Ovary (tissue), 9 donors: ENCODE measurements around the gene IL6R. TPM values are rescaled to one million over a fixed set of nuclear protein-coding genes. Genes with fewer than 3 reads are reported as not detected.

ENCODE experiments used
- DNase-seq, 5 donors: peaks; one replicate each; pipeline ENCODE4 v3.0.0-alpha.2; 2019 to 2020
- H3K27ac ChIP-seq, 2 donors: fragments of 200-600 bp; one replicate each; pipeline versions ENCODE4 v1.5.1 to v1.8.0; 2019 to 2022
- H3K27me3 ChIP-seq: fragments of 200-600 bp; one replicate; pipeline ENCODE4 v1.8.0; 2022
- H3K36me3 ChIP-seq: fragments of 200-600 bp; sonication (generic); one replicate; pipeline ENCODE4 v1.5.1; 2019
- H3K4me1 ChIP-seq: one replicate; pipeline ENCODE4 v1.8.1; 2013; ENCODE audit warnings: mild to moderate bottlenecking, moderate library complexity; ENCODE audit not compliant: insufficient read depth
- H3K4me3 ChIP-seq: fragments of 200-600 bp; sonication (generic); one replicate; pipeline ENCODE4 v1.5.1; 2017
- H3K9me3 ChIP-seq, 2 donors: fragments of 200-600 bp in 1 of 2; sonication (generic) in 1 of 2; one replicate each; pipeline versions ENCODE4 v1.5.1 to v1.8.1; 2013 to 2019; ENCODE audit warnings: mild to moderate bottlenecking in 1 of 2, moderate library complexity in 1 of 2
- EP300 ChIP-seq: sonication (generic); formaldehyde crosslinking; IDR thresholded peaks from one replicate; pipeline ENCODE4 v1.6.1; 2017; ENCODE audit warnings: antibody characterized with exemption
- POLR2A ChIP-seq: fragments of 450-650 bp; IDR thresholded peaks from one replicate; pipeline ENCODE4 v1.6.1; 2017; ENCODE audit warnings: antibody characterized with exemption, mild to moderate bottlenecking, moderate library complexity
- WGBS, 3 donors: extraction: QIAGEN DNeasy Blood & Tissue Kit in 1 of 3; methylation state at CpG; one replicate each; pipeline versions ENCODE4 v1.1.5 to v1.1.7; 2013 to 2017; 5-methylcytosine and 5-hydroxymethylcytosine counted together
- intact Hi-C, 4 donors: fragments of 100-400 bp; cut with DNase I; formaldehyde crosslinking; loops; one replicate each; pipeline versions ENCODE4 v1.11.0 to v1.15.1; 2022 to 2023
- polyA plus RNA-seq, 2 donors: library from polyadenylated mRNA; stranded (reverse); fragments of 200-250 nt in 1 of 2; fragments of 350-450 nt in 1 of 2; fragmentation: Illumina TruSeq in 1 of 2; extraction: RNeasy Lipid Tissue Mini Kit (QIAGEN cat#74804) in 1 of 2; gene quantifications; one replicate each; pipeline ENCODE4 v1.2.3, GENCODE V29; 2013 to 2014
- total RNA-seq, 7 donors: library from RNA; depleted of rRNA in 2 of 7; stranded (reverse); fragments of >200 nt in 2 of 7; fragmentation: NEBNext Ultra II Directional in 3 of 7; extraction: Animal tissue kit (Norgen Biotek cat#: 25700) in 3 of 7; gene quantifications; one replicate each; pipeline versions ENCODE4 v1.1.0 to v1.2.4, GENCODE V29; 2016 to 2023
- TF ChIP-seq, protein P1 (sequence below), 3 donors: fragments of 450-650 bp in 2 of 3; fragments of 200-600 bp in 1 of 3; IDR thresholded peaks; one replicate each; pipeline versions ENCODE4 v1.5.1 to v1.8.0; 2016 to 2022; ENCODE audit warnings: antibody characterized with exemption in 3 of 3, mild to moderate bottlenecking in 1 of 3
- donor health status: DM: no; HTN: no; CAD: no; lungs with moderate emphysema.
- donor health status: DM: no; HTN: no; CAD: no.
- donor health status: Bipolar disorder and iron deficiency.
- donor health status: DM: yes; HTN: yes; CAD: no.
- donor health status: DM: no; HTN: no; CAD: no.
- donor health status: DM: yes; HTN: yes; CAD: no.

Gene IL6R
- total and polyA plus RNA-seq, 9 donors: 6.5 to 37.0 (median 12.2) TPM

DNA sequence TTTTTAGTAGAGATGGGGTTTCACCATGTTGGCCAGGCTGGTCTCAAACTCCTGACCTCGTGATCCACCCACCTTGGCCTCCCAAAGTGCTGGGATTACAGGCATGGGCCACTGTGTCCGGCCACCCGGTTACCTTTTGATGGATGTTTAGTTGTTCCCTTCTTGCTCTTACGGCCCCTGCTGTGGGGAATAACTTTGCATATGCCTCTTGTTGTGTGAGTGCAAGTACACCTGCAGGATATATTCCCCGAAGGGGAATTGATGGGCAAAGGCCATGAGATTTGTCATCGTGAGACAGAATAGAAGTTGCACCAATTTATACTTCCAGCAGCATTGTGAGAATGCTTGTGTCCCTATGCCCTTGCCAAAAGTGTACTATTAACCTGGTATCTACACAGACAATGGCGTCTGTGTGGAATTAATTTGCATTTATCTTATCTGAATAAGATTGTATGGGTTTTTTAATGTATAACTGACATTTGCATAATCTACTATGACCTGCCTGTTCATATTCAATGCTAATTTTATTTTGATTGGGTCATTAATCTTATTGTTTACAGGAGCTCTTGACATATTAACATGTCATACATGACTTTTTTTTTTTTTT lies 8.1 kb downstream of the IL6R start:
- peak in 1 of 5 donors; percentile 3 for DNase-seq
- no peak overlapping the region for H3K27ac ChIP-seq
- no peaks in the 10 kb centered on the region for H3K36me3 ChIP-seq
- no peak overlapping the region for H3K4me3 ChIP-seq
- TF ChIP-seq, protein P1, sequence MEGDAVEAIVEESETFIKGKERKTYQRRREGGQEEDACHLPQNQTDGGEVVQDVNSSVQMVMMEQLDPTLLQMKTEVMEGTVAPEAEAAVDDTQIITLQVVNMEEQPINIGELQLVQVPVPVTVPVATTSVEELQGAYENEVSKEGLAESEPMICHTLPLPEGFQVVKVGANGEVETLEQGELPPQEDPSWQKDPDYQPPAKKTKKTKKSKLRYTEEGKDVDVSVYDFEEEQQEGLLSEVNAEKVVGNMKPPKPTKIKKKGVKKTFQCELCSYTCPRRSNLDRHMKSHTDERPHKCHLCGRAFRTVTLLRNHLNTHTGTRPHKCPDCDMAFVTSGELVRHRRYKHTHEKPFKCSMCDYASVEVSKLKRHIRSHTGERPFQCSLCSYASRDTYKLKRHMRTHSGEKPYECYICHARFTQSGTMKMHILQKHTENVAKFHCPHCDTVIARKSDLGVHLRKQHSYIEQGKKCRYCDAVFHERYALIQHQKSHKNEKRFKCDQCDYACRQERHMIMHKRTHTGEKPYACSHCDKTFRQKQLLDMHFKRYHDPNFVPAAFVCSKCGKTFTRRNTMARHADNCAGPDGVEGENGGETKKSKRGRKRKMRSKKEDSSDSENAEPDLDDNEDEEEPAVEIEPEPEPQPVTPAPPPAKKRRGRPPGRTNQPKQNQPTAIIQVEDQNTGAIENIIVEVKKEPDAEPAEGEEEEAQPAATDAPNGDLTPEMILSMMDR (IDR thresholded peaks at IDR 0.05): no peak
- H3K4me1 ChIP-seq: peaks cover 4% of the 10 kb centered on the region
- H3K9me3 ChIP-seq: no peaks in the 10 kb centered on the region
- intact Hi-C loops: no loop called here
- H3K27me3 ChIP-seq: no peaks in the 10 kb centered on the region
- 89 to 92% (median 90%) methylated on average over 7 of the region's 7 CpGs for WGBS, 3 donors

DNA sequence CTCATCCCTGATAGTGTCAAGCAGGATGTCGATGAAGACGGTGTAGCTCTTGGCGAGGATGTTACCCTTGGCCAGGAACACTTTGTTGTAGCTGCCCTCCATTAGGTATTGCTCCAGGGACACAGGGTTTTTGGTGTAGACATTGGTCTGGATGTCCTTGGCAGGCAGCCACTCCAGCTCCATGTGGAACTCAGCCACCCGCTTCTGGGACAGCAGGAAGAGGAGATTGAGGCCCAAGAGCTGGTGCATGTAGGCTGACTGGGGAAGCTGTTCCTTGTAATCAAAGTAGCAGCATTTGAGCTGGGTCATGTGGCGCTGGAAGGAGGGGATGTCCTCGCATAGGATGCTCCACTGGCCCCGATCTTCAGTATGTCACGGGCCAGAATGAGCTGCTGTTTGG lies 9.5 kb downstream of the IL6R start:
- no peak overlapping the region for H3K27ac ChIP-seq
- peak in 3 of 5 donors; percentile 30 to 51 (median 35) for DNase-seq
- no peaks in the 10 kb centered on the region for H3K36me3 ChIP-seq
- no peak overlapping the region for H3K4me3 ChIP-seq
- H3K27me3 ChIP-seq: no peaks in the 10 kb centered on the region
- no peaks in the 10 kb centered on the region for H3K9me3 ChIP-seq
- intact Hi-C loops: no loop called here
- WGBS, 3 donors: 85 to 95% (median 94%) methylated on average over 8 of the region's 8 CpGs
- H3K4me1 ChIP-seq: peaks cover 14% of the 10 kb centered on the region
- TF ChIP-seq POLR2A (no peak), EP300 (no peak)
- TF ChIP-seq, protein P1 (IDR thresholded peaks at IDR 0.05): no peak

DNA sequence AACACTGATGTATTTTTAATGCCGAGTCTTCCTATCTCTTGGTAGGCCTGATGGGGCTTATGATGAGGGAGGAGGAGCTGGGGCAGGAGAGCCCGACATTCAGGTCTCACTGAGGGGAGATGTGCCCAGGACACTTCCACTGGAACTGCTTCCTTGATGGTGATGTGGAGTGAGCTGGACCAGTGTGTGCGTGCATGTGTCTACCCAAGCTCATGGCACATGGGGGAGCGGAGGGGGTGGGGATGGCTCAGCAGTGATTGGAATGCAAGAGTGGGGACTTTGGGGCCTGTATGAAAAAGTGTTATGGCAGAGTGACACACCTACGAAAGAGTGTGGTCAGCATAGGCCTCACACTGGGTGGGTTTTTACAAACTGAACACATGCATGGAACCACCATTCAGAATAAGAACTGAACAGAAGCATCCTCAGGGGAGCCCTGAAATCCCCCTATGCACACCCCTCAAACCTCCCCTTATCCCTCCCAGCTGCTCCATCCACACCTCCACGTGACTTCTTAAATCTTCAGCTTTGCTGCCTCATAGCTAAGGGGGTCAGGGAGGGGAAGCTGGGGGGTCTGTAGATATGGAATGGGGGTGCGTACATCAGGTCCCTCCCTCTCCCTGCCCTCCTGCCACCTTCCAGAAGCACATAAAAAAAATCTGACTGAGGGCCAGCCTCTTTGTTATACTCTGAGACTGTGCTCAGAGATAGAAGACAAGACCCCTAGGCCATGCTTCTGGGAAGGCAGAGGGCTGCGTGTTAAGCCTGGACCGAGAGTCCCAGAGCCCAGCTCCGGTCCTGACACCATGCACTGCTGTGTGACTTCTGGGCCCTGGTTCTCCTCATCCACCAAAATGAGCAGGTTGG lies 11.6 kb downstream of the IL6R start:
- intact Hi-C loops: no loop called here
- Histone ChIP-seq H3K27ac (no peak overlapping the region), H3K27me3 (no peaks in the 10 kb centered on the region), H3K36me3 (no peaks in the 10 kb centered on the region), H3K4me1 (peaks cover 28% of the 10 kb centered on the region), H3K4me3 (no peak overlapping the region), H3K9me3 (no peaks in the 10 kb centered on the region)
- peak in 1 of 5 donors; percentile 15 for DNase-seq
- 92 to 95% (median 93%) methylated on average over 10 of the region's 10 CpGs for WGBS, 3 donors
- TF ChIP-seq EP300 (no peak), POLR2A (no peak)
- TF ChIP-seq, protein P1 (IDR thresholded peaks at IDR 0.05): no peak

DNA sequence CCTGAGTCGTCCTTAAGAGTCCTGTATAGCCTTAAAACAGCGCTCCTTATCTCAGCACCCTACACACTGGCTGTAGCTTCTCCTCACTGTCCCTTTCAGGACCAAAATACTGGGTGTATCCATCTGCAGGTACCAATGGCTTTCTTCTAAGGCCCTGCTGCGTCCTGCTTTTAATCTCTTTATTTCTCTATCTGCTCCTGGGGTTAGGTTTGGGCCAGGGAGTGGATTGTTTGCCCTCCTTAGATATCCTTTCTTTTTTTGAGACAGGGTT lies 12.1 kb downstream of the IL6R start:
- H3K4me1 ChIP-seq: peaks cover 28% of the 10 kb centered on the region
- 93 to 95% (median 94%) methylated on average over 3 of the region's 3 CpGs for WGBS, 3 donors
- H3K27ac ChIP-seq: no peak overlapping the region
- DNase-seq: no peak
- no peaks in the 10 kb centered on the region for H3K27me3 ChIP-seq
- TF ChIP-seq POLR2A: no peak
- no peaks in the 10 kb centered on the region for H3K9me3 ChIP-seq
- H3K4me3 ChIP-seq: no peak overlapping the region
- no peaks in the 10 kb centered on the region for H3K36me3 ChIP-seq
- intact Hi-C loops: no loop called here
